HL-60 (cell line): ENCODE results near the gene CD200R1L.

ENCODE experiments used
- DNase-seq, 2 experiments: peaks; one replicate each; pipeline ENCODE4 v3.0.0-alpha.2; 2010 to 2020; ENCODE audit warnings: low read depth in 1 of 2, low spot score in 1 of 2
- H3K27ac ChIP-seq: fragments of 250-450 bp; sonication (Bioruptor Pico); replicated peaks from 2 replicates; pipeline ENCODE4 v1.5.1; 2020; ENCODE audit warnings: mild to moderate bottlenecking, moderate library complexity
- H3K27me3 ChIP-seq: fragments of 250-450 bp; sonication (Bioruptor Pico); 2 replicates; pipeline ENCODE4 v1.5.1; 2021; ENCODE audit warnings: mild to moderate bottlenecking, moderate library complexity; ENCODE audit not compliant: insufficient read depth, poor library complexity, severe bottlenecking
- H3K4me3 ChIP-seq: replicated peaks from 2 replicates; pipeline ENCODE4 v1.5.1; 2011; ENCODE audit warnings: mild to moderate bottlenecking, control low read depth, low read length; ENCODE audit not compliant: insufficient read depth
- CTCF ChIP-seq: IDR thresholded peaks from one replicate; pipeline ENCODE4 v1.5.1; 2011; ENCODE audit warnings: low read length, control low read depth, inconsistent platforms; ENCODE audit not compliant: insufficient read depth
- GABPA ChIP-seq: IDR thresholded peaks from 2 replicates; pipeline ENCODE4 v1.6.1; 2012; ENCODE audit warnings: low read depth
- POLR2AphosphoS5 ChIP-seq: IDR thresholded peaks from 2 replicates; pipeline ENCODE4 v1.6.1; 2012; ENCODE audit warnings: low read depth
- REST ChIP-seq: IDR thresholded peaks from 2 replicates; pipeline ENCODE4 v1.6.1; 2012; ENCODE audit warnings: low read depth; ENCODE audit not compliant: insufficient replicate concordance
- SPI1 ChIP-seq: IDR thresholded peaks from 2 replicates; pipeline ENCODE4 v1.6.1; 2012; ENCODE audit warnings: low read depth, mild to moderate bottlenecking, borderline replicate concordance

Gene CD200R1L

GRCh38 chr3:112803467-112803866, 43.2 kb downstream of the CD200R1L start:
- H3K4me3 ChIP-seq, result no peak overlapping the region
- DNase-seq, result no peak
- TF ChIP-seq POLR2AphosphoS5 (no peak), SPI1 (no peak), GABPA (no peak), CTCF (no peak), REST (no peak)
- no peak overlapping the region for H3K27ac ChIP-seq
- no peaks in the 10 kb centered on the region for H3K27me3 ChIP-seq

- no peak for TF ChIP-seq CTCF
- no peak for TF ChIP-seq POLR2AphosphoS5
- no peak for TF ChIP-seq REST
- no peak for TF ChIP-seq SPI1
- TF ChIP-seq GABPA, result no peak
- no peak overlapping the region for H3K4me3 ChIP-seq
- H3K27me3 ChIP-seq, result no peaks in the 10 kb centered on the region
- DNase-seq, result no peak
- H3K27ac ChIP-seq, result no peak overlapping the region
Observed at GRCh38 chr3:112802338-112802737, 44.3 kb downstream of the CD200R1L start.

- no peak for DNase-seq
- Histone ChIP-seq H3K27ac (no peak overlapping the region), H3K4me3 (no peak overlapping the region), H3K27me3 (no peaks in the 10 kb centered on the region)
- TF ChIP-seq REST, result no peak
- no peak for TF ChIP-seq SPI1
- TF ChIP-seq CTCF, result no peak
Observed at GRCh38 chr3:112799946-112800345, 46.7 kb downstream of the CD200R1L start.
